ENCODE data around the gene INTS3. TPM values are rescaled to one million over a fixed set of nuclear protein-coding genes. Genes with fewer than 3 reads are reported as not detected.

The INTS3 gene
- total and polyA plus RNA-seq, 8 donors, result 13.5 to 56.2 (median 20.0) TPM

DNA sequence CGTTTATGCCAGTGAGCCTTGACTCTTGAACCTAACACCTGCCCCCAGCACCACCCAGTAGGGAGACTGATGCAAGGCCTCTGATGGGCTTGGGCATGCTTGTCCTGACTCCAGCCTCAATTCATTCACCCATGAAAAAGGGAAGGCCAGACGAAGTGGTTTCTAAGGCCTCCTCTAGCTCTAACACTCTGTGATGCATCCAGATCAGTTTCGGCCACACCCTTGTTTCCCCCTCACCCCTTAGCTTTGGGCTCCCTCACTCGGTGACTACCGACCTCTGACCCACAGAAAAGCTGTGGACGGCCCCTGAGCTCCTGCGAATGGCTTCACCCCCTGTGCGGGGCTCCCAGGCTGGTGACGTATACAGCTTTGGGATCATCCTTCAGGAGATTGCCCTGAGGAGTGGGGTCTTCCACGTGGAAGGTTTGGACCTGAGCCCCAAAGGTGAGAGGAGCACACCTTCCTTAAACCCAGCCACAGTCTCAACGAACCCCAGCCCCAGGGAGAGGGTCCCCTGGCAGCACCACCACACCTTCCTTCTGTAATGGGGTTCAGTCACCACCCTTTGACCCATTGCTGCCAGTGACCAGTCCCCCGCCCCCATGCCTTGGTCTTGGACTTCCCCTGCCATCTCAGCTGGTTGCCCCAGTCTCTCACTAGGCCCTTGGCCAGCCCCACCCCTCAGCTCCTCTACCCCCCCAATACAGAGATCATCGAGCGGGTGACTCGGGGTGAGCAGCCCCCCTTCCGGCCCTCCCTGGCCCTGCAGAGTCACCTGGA, 40.3 kb upstream of the INTS3 start:
- no peak for DNase-seq
- WGBS, 2 donors, result 77 to 81% methylated on average over 15 to 16 of the region's 16 CpGs
- Histone ChIP-seq H3K27ac (no peak overlapping the region), H3K27me3 (no peaks in the 10 kb centered on the region), H3K4me1 (no peaks in the 10 kb centered on the region), H3K36me3 (no peaks in the 10 kb centered on the region), H3K4me3 (no peak overlapping the region), H3K9me3 (no peaks in the 10 kb centered on the region)
- intact Hi-C loops (cut with DNase I), result no loop called here
- TF ChIP-seq, protein P1, sequence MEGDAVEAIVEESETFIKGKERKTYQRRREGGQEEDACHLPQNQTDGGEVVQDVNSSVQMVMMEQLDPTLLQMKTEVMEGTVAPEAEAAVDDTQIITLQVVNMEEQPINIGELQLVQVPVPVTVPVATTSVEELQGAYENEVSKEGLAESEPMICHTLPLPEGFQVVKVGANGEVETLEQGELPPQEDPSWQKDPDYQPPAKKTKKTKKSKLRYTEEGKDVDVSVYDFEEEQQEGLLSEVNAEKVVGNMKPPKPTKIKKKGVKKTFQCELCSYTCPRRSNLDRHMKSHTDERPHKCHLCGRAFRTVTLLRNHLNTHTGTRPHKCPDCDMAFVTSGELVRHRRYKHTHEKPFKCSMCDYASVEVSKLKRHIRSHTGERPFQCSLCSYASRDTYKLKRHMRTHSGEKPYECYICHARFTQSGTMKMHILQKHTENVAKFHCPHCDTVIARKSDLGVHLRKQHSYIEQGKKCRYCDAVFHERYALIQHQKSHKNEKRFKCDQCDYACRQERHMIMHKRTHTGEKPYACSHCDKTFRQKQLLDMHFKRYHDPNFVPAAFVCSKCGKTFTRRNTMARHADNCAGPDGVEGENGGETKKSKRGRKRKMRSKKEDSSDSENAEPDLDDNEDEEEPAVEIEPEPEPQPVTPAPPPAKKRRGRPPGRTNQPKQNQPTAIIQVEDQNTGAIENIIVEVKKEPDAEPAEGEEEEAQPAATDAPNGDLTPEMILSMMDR (IDR thresholded peaks at IDR 0.05), result no peak
- no peak for ATAC-seq
- no peak for FAIRE-seq

DNA sequence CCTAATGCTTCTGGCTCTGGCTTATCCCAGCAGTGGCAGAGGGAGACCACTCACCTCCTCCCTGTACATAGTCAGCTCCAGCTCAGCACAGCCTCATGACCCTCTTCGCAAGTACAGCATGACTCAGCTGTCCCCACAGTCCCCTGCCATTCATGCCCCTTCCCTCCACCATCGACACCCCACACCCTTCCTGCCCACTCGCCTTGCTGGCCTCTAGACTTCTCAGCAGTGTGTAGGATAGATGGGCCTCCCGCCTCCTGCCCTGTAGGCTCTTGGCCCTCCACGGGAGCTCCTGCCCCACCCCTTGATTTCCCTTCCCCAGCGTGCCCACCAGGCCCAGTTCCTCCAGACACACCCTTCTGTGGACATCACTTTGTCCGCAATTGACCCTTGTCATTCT, 39.6 kb upstream of the INTS3 start:
- H3K27ac ChIP-seq, result no peak overlapping the region
- H3K4me1 ChIP-seq, result no peaks in the 10 kb centered on the region
- H3K4me3 ChIP-seq, result no peak overlapping the region
- intact Hi-C loops (cut with DNase I), result no loop called here
- no peaks in the 10 kb centered on the region for H3K27me3 ChIP-seq
- TF ChIP-seq, protein P1 (IDR thresholded peaks at IDR 0.05), result no peak
- whole genome bisulfite sequencing, 2 donors, result 86 to 88% methylated on average over 7 of the region's 7 CpGs
- no peak for DNase-seq
- no peak for FAIRE-seq
- no peak for ATAC-seq
- H3K36me3 ChIP-seq, result no peaks in the 10 kb centered on the region
- no peaks in the 10 kb centered on the region for H3K9me3 ChIP-seq

DNA sequence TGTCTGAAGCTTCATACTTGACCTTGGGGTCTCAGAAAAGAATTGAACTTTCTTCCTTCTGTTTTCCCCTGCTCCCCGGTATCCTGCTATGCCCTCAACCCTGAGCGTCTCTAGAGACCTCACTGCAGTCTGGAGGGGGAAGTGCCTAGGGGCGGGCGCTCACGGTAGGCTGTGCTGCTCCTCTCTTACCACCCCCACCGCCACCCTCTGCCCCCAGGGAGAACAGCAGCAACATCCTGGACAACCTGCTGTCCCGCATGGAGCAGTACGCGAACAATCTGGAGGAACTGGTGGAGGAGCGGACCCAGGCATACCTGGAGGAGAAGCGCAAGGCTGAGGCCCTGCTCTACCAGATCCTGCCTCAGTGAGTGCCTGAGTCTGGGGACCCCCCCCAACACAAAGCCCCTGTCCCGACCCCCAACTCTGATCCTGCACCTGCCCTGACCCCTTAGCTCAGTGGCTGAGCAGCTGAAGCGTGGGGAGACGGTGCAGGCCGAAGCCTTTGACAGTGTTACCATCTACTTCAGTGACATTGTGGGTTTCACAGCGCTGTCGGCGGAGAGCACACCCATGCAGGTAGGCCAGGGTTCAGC, 39.0 kb upstream of the INTS3 start:
- Histone ChIP-seq H3K9me3 (no peaks in the 10 kb centered on the region), H3K36me3 (no peaks in the 10 kb centered on the region), H3K27ac (no peak overlapping the region), H3K4me3 (no peak overlapping the region), H3K27me3 (no peaks in the 10 kb centered on the region), H3K4me1 (no peaks in the 10 kb centered on the region)
- TF ChIP-seq, protein P1 (IDR thresholded peaks at IDR 0.05), result no peak
- intact Hi-C loops (cut with DNase I), result no loop called here
- DNase-seq (no peak), FAIRE-seq (no peak), ATAC-seq (no peak)
- 88 to 93% methylated on average over 18 of the region's 18 CpGs for WGBS, 2 donors

DNA sequence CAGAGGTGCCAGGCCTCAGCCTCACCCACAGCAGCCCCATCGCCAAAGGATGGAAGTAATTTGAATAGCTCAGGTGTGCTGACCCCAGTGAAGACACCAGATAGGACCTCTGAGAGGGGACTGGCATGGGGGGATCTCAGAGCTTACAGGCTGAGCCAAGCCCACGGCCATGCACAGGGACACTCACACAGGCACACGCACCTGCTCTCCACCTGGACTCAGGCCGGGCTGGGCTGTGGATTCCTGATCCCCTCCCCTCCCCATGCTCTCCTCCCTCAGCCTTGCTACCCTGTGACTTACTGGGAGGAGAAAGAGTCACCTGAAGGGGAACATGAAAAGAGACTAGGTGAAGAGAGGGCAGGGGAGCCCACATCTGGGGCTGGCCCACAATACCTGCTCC, 34.4 kb upstream of the INTS3 start:
- intact Hi-C loops (cut with DNase I), result no loop called here
- Histone ChIP-seq H3K9me3 (no peaks in the 10 kb centered on the region), H3K27ac (no peak overlapping the region), H3K4me3 (no peak overlapping the region), H3K27me3 (no peaks in the 10 kb centered on the region), H3K36me3 (no peaks in the 10 kb centered on the region), H3K4me1 (no peaks in the 10 kb centered on the region)
- TF ChIP-seq, protein P1 (IDR thresholded peaks at IDR 0.05), result no peak
- ATAC-seq (no peak), FAIRE-seq (no peak), DNase-seq (no peak)
- 78 to 81% methylated on average over 4 of the region's 4 CpGs for WGBS, 2 donors

DNA sequence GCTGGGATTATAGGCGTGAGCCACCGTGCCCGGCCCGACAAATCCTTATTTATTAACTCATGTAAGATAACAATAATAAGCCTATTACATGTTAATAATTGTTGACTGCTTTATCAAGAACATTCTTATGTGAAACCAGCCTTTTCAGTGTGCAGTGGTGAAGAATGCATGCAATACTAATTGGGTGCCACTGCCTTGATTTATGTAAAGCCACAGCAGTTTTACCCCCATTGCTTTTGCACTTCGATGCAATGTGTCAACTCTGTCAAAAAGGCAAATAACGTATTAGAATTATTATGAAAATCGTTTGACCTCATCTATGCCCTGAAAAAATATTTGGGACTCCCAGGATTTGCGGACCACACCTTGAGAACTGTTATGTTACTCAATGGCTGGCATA, 31.1 kb upstream of the INTS3 start:
- no peaks in the 10 kb centered on the region for H3K36me3 ChIP-seq
- no peak overlapping the region for H3K4me3 ChIP-seq
- TF ChIP-seq, protein P1 (IDR thresholded peaks at IDR 0.05), result no peak
- ATAC-seq (peak in 1 of 4 donors; percentile 5), DNase-seq (no peak), FAIRE-seq (no peak)
- no peaks in the 10 kb centered on the region for H3K4me1 ChIP-seq
- no peaks in the 10 kb centered on the region for H3K27me3 ChIP-seq
- peak overlapping the region in 3 of 4 donors; percentile 27 to 76 (median 58) for H3K27ac ChIP-seq
- WGBS, 2 donors, result 56 to 57% methylated on average over 8 of the region's 8 CpGs
- no peaks in the 10 kb centered on the region for H3K9me3 ChIP-seq
- intact Hi-C loops (cut with DNase I), result no loop called here

Measured in pancreas (tissue), 10 donors.